HL-60 (cell line): ENCODE measurements around the gene ARL4C.
"Not testable (repeated sequence)": the region's sequence is repeated elsewhere in the genome, so short reads cannot be mapped to it uniquely, and the experiment has no call there.

Experiments
- DNase-seq, 2 experiments: peaks; one replicate each; pipeline ENCODE4 v3.0.0-alpha.2; 2010 to 2020; ENCODE audit warnings: low read depth in 1 of 2, low spot score in 1 of 2
- H3K27ac ChIP-seq: fragments of 250-450 bp; sonication (Bioruptor Pico); replicated peaks from 2 replicates; pipeline ENCODE4 v1.5.1; 2020; ENCODE audit warnings: mild to moderate bottlenecking, moderate library complexity
- H3K27me3 ChIP-seq: fragments of 250-450 bp; sonication (Bioruptor Pico); 2 replicates; pipeline ENCODE4 v1.5.1; 2021; ENCODE audit warnings: mild to moderate bottlenecking, moderate library complexity; ENCODE audit not compliant: insufficient read depth, poor library complexity, severe bottlenecking
- H3K4me3 ChIP-seq: replicated peaks from 2 replicates; pipeline ENCODE4 v1.5.1; 2011; ENCODE audit warnings: mild to moderate bottlenecking, control low read depth, low read length; ENCODE audit not compliant: insufficient read depth
- GABPA ChIP-seq: IDR thresholded peaks from 2 replicates; pipeline ENCODE4 v1.6.1; 2012; ENCODE audit warnings: low read depth
- POLR2AphosphoS5 ChIP-seq: IDR thresholded peaks from 2 replicates; pipeline ENCODE4 v1.6.1; 2012; ENCODE audit warnings: low read depth
- SPI1 ChIP-seq: IDR thresholded peaks from 2 replicates; pipeline ENCODE4 v1.6.1; 2012; ENCODE audit warnings: low read depth, mild to moderate bottlenecking, borderline replicate concordance
- TF ChIP-seq, protein P1 (sequence below): IDR thresholded peaks from 2 replicates; pipeline ENCODE4 v1.6.1; 2012; ENCODE audit warnings: low read depth; ENCODE audit not compliant: insufficient replicate concordance
- TF ChIP-seq, protein P2 (sequence below): IDR thresholded peaks from one replicate; pipeline ENCODE4 v1.5.1; 2011; ENCODE audit warnings: low read length, control low read depth, inconsistent platforms; ENCODE audit not compliant: insufficient read depth

Gene ARL4C

DNA sequence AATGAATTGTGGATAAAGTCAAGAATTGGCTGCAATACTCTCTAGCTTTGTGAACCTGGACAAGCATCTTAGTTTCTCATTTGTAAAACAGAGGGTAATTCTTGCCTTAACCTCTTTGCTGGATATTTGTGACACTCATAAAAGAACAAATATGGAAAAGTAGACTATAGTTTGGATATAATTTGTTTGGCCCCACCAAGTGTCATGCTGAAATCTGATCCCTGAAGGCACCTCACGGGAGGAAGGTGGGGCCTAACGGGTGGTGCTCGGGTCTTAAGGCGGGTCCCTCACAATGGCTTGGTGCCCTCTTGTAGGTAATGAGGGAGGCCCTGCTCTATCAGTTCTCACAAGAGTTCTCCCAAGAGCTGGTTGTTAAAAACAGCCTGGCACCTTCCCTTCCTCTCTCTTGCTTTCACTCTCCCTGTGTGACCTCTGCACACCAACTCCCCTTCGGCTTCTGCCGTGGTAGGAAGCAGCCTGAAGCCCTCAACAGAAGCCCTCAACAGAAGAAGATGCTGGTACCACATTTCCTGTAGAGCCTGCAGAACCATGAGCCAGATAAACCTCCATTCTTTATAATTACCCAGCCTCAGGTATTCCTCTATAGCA, 37.4 kb downstream of the ARL4C start:
- Histone ChIP-seq H3K27ac (no peak overlapping the region), H3K27me3 (no peaks in the 10 kb centered on the region), H3K4me3 (no peak overlapping the region)
- DNase-seq, result no peak
- TF ChIP-seq, protein P1, sequence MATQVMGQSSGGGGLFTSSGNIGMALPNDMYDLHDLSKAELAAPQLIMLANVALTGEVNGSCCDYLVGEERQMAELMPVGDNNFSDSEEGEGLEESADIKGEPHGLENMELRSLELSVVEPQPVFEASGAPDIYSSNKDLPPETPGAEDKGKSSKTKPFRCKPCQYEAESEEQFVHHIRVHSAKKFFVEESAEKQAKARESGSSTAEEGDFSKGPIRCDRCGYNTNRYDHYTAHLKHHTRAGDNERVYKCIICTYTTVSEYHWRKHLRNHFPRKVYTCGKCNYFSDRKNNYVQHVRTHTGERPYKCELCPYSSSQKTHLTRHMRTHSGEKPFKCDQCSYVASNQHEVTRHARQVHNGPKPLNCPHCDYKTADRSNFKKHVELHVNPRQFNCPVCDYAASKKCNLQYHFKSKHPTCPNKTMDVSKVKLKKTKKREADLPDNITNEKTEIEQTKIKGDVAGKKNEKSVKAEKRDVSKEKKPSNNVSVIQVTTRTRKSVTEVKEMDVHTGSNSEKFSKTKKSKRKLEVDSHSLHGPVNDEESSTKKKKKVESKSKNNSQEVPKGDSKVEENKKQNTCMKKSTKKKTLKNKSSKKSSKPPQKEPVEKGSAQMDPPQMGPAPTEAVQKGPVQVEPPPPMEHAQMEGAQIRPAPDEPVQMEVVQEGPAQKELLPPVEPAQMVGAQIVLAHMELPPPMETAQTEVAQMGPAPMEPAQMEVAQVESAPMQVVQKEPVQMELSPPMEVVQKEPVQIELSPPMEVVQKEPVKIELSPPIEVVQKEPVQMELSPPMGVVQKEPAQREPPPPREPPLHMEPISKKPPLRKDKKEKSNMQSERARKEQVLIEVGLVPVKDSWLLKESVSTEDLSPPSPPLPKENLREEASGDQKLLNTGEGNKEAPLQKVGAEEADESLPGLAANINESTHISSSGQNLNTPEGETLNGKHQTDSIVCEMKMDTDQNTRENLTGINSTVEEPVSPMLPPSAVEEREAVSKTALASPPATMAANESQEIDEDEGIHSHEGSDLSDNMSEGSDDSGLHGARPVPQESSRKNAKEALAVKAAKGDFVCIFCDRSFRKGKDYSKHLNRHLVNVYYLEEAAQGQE, result no peak
- TF ChIP-seq SPI1, result no peak

DNA sequence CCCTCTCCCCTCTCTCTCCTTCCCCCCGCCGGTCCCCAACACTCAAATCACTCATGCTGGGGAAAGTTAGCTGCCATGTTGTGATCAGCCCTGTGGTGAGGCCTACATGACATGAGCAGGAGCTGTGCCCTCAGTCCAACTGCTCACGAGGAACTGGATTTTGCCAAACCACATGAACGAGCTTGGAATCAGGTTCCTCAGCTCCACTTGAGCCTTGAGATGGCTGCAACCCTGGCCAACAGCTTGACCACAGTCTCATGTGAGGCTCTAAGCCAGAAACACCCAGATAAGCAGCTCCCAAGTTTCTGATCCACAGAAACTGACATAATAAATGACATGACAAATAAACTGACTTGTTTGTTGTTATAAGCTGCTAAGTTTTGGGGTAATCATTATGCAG, 38.4 kb downstream of the ARL4C start:
- TF ChIP-seq POLR2AphosphoS5 (no peak), GABPA (no peak), SPI1 (no peak)
- TF ChIP-seq, protein P1, result no peak
- TF ChIP-seq, protein P2, sequence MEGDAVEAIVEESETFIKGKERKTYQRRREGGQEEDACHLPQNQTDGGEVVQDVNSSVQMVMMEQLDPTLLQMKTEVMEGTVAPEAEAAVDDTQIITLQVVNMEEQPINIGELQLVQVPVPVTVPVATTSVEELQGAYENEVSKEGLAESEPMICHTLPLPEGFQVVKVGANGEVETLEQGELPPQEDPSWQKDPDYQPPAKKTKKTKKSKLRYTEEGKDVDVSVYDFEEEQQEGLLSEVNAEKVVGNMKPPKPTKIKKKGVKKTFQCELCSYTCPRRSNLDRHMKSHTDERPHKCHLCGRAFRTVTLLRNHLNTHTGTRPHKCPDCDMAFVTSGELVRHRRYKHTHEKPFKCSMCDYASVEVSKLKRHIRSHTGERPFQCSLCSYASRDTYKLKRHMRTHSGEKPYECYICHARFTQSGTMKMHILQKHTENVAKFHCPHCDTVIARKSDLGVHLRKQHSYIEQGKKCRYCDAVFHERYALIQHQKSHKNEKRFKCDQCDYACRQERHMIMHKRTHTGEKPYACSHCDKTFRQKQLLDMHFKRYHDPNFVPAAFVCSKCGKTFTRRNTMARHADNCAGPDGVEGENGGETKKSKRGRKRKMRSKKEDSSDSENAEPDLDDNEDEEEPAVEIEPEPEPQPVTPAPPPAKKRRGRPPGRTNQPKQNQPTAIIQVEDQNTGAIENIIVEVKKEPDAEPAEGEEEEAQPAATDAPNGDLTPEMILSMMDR, result no peak
- Histone ChIP-seq H3K27me3 (no peaks in the 10 kb centered on the region), H3K27ac (no peak overlapping the region), H3K4me3 (no peak overlapping the region)
- no peak for DNase-seq

DNA sequence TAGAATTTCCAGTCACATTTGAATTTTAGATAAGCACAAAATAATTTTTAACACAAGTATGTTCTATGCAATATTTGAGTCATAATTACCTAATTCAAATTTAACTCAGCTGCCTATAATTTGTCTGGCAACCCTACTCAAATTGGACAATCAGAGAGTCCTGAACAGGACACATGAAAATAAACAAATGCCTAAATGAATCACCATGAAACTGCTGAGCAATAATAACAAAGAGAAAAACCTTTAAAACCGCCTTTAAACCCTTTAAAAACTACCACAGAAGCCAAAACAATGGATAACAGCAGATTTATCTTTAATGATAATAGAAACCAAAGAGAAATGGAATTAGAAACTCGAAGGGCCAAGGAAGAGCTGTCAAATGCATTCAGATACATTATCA, 39.5 kb downstream of the ARL4C start:
- TF ChIP-seq, protein P2, result no peak
- TF ChIP-seq SPI1 (no peak), POLR2AphosphoS5 (no peak)
- DNase-seq, result no peak

DNA sequence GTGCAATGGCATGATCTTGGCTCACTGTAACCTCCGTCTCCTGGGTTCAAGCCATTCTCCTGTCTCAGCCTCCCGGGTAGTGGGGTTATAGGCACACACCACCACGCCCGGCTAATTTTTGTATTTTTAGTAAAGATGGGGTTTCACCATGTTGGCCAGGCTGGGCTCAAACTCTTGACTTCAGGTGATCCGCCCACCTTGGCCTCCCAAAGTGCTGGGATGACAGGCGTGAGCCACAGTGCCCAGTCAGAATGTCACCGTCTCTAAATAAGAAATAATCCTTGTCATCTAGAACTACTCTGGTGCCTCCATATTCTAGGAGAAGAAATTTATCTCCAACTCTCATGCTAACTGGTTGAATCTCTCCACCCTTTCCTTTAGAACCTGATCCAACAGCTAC, 41.6 kb downstream of the ARL4C start:
- not testable (repeated sequence) for H3K27ac ChIP-seq, DNase-seq, H3K4me3 ChIP-seq, H3K27me3 ChIP-seq

More for the DNA sequence above, 39.5 kb downstream of the ARL4C start:
- Histone ChIP-seq H3K27me3 (no peaks in the 10 kb centered on the region), H3K27ac (no peak overlapping the region), H3K4me3 (no peak overlapping the region)

DNA sequence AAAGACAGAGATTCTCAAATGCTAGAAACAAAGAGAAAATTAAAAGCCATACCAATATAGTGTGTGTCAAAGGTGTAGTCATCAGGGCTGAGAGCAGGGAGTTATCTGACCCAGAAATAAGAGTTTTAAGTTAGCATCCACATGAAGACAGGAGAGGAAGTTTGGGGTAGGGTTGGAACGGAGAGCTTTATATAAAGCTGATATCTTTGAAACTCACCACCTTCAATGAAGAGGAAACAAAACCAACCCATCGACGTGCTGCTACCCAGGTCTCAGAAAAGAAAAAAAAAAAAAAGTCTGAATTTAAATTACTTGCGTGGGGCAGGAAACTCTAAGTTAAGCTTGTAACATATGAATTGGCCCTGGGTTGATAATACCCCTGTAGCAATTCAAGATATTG, 42.4 kb downstream of the ARL4C start:
- H3K27me3 ChIP-seq, result no peaks in the 10 kb centered on the region
- H3K27ac ChIP-seq, result no peak overlapping the region
- no peak overlapping the region for H3K4me3 ChIP-seq
- no peak for TF ChIP-seq GABPA
- TF ChIP-seq, protein P2, result no peak
- TF ChIP-seq POLR2AphosphoS5, result no peak
- TF ChIP-seq, protein P1, result no peak
- TF ChIP-seq SPI1, result no peak
- DNase-seq, result no peak
